Skeletal muscle satellite cell (primary cell): ENCODE data around the gene SIN3A.

Experiments
- H3K27me3 ChIP-seq: 2 replicates; pipeline ENCODE4 v1.7.0; 2013; ENCODE audit warnings: low read length; ENCODE audit not compliant: control insufficient read depth, insufficient read depth
- H3K36me3 ChIP-seq: 2 replicates; pipeline ENCODE4 v1.7.0; 2013; ENCODE audit warnings: mild to moderate bottlenecking, control low read depth, low read length; ENCODE audit not compliant: insufficient read depth
- H3K4me1 ChIP-seq: 2 replicates; pipeline ENCODE4 v1.7.0; 2013; ENCODE audit warnings: low read length; ENCODE audit not compliant: control insufficient read depth, insufficient read depth
- H3K4me2 ChIP-seq: 2 replicates; pipeline ENCODE4 v1.7.0; 2013; ENCODE audit warnings: mild to moderate bottlenecking, low read length
- H3K4me3 ChIP-seq: 2 replicates; pipeline ENCODE4 v1.7.0; 2013; ENCODE audit warnings: low read length
- H3K9ac ChIP-seq: 2 replicates; pipeline ENCODE4 v1.7.0; 2013; ENCODE audit warnings: mild to moderate bottlenecking, low read depth, low read length, moderate library complexity
- H3K9me3 ChIP-seq: replicated peaks from 2 replicates; pipeline ENCODE4 v1.7.0; 2013; ENCODE audit warnings: mild to moderate bottlenecking, control low read depth, low read length

SIN3A gene

DNA sequence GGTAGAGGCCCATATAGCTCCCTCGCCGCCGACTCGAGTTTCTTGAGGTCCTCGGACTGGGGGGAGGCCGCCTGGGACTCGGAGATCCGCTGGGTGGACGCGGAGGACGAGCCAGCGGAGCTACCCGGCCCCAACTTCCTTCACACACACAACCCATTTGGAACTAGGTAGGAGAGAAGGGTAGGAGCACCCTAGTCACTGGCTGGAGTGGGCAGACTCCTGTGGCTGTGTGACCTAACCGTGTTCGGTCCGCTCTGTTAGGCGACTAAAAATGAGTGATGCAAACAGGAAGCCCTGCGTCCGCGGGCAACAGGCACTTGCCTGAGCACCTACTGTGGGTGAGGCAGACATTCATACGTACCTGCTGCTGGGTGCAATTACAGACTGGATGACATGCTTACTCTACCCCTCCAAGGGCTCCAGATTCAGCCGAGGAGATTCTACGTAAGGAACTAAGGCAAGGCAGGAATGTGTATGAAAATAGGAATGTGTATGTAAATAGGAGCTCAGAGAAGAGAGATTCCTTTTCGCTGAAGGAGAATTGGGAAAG is 4.6 kb upstream of the SIN3A start:
- peak overlapping the region; percentile 95 for H3K9ac ChIP-seq
- H3K4me3 ChIP-seq = peak overlapping the region; percentile 96
- H3K27me3 ChIP-seq = no peaks in the 10 kb centered on the region
- peaks cover 25% of the 10 kb centered on the region for H3K4me1 ChIP-seq
- no peaks in the 10 kb centered on the region for H3K36me3 ChIP-seq
- H3K4me2 ChIP-seq = peak overlapping the region; percentile 99
- H3K9me3 ChIP-seq = no peaks in the 10 kb centered on the region

DNA sequence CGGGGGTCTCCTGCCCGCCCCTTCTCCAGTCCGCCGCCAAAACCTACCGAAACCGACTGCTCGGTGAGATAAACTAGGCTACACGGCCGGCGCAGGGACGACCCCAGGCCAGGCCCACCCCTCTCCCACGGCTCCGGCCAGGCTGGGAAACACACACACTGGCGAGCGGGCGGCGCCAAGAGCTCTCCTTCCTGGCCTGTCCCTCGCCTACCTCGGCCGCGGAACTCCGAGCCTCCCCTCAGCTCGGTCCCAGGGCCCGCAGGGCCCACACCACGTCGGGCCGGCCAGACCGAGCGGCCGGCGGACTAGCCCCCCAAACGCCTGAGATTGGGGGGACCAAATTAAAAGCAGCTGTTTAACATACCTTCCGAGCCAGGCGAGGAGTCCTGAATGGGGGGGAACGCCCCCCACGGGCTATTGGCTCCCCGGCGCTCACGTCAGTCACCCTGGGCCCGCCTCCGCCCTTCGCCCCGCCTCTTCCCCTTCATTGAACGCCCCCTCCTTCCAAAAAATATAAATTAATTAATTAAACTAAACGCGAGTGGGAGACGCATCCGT is 4.0 kb upstream of the SIN3A start:
- Histone ChIP-seq H3K4me1 (peaks cover 25% of the 10 kb centered on the region), H3K36me3 (no peaks in the 10 kb centered on the region), H3K4me3 (peak overlapping the region; percentile 96), H3K27me3 (no peaks in the 10 kb centered on the region), H3K4me2 (peak overlapping the region; percentile 99), H3K9me3 (no peaks in the 10 kb centered on the region), H3K9ac (peak overlapping the region; percentile 95)

DNA sequence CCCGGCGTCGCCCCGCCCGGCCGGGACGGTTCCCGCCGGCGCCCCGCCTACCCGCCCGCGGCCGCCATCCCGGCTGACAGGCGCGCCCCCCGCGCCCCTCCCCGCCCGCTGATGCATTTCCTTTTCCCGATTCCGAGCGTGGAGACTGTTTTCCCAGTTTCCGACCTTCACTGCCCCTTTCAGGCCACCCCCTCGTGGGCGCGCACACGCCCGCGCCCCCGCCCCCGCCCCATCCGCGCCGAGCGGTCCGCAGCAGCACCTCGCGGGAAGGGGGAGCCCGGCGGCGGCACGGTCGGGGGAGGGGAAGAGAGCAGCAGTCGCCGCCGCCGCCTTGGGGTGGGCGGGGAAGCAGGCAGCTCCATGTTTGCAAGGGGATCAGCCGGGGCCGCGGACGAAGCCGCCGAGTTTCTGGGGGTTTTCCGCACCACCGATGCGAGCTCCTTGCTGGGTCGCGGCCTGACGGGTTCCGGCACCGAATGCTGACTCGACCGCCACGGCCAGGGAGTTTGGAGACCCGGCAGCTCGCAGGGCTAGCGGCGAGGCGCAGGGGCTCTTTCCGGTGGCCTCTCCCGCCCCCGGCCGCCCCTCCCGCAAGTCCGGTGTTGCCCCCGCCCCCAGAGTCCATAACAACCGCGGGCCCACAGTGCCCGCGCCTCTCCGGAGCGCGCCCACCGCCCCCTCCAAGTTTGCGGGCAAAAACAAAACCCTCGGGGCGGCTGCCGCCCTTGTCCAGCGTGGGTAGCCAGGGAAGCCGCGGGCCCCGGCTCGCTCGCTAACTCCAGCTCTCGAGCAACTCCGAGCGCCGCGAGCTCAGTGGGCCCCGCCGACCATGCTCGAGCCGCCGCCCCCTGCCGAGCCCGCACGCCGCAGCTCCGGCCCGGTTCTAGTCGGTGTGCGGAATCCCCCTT is 3.2 kb upstream of the SIN3A start:
- Histone ChIP-seq H3K9ac (peak overlapping the region; percentile 95), H3K4me3 (peak overlapping the region; percentile 96), H3K4me2 (peak overlapping the region; percentile 99), H3K4me1 (peaks cover 28% of the 10 kb centered on the region), H3K9me3 (no peaks in the 10 kb centered on the region), H3K27me3 (no peaks in the 10 kb centered on the region), H3K36me3 (no peaks in the 10 kb centered on the region)

DNA sequence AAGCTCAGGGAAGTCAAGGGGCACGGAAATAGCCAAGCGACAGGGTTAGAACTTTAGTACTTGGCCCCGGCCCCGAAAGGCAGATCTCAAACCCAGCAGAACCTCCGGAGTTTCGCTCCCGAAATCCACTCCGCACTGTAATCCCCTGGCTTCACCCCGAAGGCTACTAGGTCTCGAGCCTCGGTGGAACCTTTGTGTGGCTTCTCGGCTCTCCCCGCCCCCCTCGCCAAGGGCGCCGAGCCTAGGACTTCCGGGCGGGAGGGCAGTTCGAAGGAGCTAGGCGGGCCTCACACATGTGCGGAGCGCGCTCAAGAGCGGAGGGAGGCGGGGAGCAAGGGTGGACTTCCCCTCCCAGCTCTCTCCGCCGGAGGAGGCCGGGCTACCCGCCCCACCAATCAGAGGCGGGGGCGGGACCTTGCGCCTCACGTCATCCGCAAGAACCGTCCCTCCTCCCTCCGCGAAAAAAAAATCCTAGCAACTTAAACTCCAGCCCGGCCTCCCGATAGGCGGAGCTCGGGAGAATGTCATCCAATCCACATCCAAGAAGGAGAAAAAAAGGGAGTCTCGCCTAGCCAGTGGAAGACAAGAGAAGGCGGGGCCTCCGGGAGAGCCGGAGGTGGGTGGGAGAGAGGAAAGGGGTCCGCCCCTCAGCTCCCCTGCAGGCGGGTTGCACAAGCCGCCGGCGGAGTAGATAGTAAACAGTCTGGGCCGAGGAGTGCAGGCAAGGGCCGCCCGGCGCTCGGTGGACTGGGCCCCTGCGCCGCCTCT is 2.4 kb upstream of the SIN3A start:
- Histone ChIP-seq H3K4me2 (peak overlapping the region; percentile 99), H3K9ac (peak overlapping the region; percentile 95), H3K4me1 (peaks cover 34% of the 10 kb centered on the region), H3K36me3 (no peaks in the 10 kb centered on the region), H3K4me3 (peak overlapping the region; percentile 96), H3K9me3 (no peaks in the 10 kb centered on the region), H3K27me3 (no peaks in the 10 kb centered on the region)

DNA sequence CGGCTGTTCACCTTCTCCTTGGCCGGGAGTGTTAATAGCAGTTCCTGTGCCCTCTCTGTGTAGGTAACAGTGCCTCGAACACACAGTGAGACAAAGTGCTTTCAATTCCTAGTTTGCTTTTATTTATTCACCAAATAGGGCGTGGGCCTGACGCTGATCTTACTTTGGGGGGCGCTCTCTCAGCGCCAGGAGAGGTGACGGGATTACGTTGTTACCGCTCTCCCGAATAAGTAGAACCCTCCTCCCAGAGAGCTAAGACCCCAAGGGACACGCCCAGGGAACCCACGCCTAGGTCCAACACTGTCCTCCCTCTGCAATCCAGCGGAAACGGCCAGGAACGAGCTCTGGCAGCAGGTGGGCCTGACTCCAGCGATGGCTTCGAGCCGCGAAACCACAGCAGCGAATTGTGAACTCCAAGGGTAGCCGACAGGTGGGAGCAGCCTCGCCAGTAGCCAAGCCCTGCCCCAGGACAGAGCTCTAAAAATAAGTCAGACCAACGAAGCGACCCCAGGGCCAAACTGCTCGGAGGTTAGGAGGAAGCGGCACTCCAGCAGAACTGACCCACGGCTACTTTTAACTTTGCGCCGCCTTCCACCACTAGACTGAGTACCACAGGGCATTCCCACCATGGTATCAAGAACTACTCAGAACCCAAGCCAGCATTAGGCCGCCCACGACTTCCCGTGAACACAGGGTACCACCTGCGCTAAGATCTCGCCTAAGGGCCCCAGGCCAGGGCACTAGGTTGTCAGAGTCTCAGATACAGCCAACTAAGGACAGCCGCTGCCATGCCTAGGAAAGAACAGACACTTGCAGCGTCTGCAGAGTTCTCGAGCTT is 1.6 kb upstream of the SIN3A start:
- Histone ChIP-seq H3K9ac (peak overlapping the region; percentile 87), H3K9me3 (no peaks in the 10 kb centered on the region), H3K27me3 (no peaks in the 10 kb centered on the region), H3K36me3 (no peaks in the 10 kb centered on the region), H3K4me2 (peak overlapping the region; percentile 93), H3K4me1 (peaks cover 34% of the 10 kb centered on the region), H3K4me3 (peak overlapping the region; percentile 78)

DNA sequence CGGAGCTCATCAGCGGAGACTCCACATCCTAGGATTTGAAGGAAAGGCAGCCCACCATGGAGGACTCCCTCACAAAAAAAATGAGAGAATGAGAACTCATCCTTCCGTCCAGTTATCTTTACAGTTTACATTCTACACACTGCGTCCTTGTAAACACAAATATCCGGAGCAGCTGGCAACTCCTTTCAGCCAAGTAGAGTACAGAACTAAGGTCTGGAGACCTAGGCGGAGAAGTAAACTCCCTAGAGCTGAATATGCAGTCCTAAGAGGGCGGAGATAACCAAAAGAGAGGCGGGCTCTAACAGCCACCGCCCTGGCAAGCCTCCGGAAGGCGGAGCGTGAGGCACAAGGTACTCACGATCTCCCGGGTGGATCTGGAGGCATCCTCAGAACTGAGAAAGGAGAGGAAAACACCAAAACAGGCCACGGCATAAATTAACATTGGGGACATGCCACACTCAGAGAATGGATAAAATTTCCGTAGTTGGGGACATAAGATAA is 924 bp upstream of the SIN3A start:
- H3K9ac ChIP-seq = peak overlapping the region; percentile 87
- H3K36me3 ChIP-seq = peaks cover 3% of the 10 kb centered on the region
- no peaks in the 10 kb centered on the region for H3K27me3 ChIP-seq
- H3K4me3 ChIP-seq = peak overlapping the region; percentile 78
- peaks cover 34% of the 10 kb centered on the region for H3K4me1 ChIP-seq
- H3K9me3 ChIP-seq = no peaks in the 10 kb centered on the region
- peak overlapping the region; percentile 93 for H3K4me2 ChIP-seq

DNA sequence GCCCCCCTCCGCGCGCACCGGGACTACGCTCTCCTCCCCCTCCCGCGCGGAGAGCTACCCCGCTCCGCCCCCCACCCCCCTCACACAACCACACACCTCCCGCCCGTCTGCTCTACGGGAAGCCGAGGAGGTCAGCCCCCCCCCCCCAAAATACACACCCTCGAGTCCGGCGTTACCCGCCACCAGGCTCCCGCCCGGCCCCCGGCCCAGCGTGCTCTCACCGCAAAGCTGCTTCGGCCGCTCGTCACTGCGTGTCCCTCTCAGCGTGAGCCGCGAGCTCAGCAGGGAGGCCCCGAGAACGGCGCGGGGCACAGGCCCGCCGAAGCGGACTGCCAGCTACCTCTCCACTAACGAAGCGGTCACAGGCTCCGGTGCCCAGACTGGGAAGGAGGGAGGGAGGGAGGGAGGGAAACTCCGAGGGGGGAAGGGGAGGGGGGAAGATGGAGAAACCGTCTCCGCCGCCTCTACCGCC is 252 bp downstream of the SIN3A start:
- Histone ChIP-seq H3K27me3 (no peaks in the 10 kb centered on the region), H3K9ac (peak overlapping the region; percentile 89), H3K4me2 (peak overlapping the region; percentile 80), H3K4me1 (peaks cover 26% of the 10 kb centered on the region), H3K4me3 (peak overlapping the region; percentile 99), H3K36me3 (peaks cover 5% of the 10 kb centered on the region), H3K9me3 (no peaks in the 10 kb centered on the region)

DNA sequence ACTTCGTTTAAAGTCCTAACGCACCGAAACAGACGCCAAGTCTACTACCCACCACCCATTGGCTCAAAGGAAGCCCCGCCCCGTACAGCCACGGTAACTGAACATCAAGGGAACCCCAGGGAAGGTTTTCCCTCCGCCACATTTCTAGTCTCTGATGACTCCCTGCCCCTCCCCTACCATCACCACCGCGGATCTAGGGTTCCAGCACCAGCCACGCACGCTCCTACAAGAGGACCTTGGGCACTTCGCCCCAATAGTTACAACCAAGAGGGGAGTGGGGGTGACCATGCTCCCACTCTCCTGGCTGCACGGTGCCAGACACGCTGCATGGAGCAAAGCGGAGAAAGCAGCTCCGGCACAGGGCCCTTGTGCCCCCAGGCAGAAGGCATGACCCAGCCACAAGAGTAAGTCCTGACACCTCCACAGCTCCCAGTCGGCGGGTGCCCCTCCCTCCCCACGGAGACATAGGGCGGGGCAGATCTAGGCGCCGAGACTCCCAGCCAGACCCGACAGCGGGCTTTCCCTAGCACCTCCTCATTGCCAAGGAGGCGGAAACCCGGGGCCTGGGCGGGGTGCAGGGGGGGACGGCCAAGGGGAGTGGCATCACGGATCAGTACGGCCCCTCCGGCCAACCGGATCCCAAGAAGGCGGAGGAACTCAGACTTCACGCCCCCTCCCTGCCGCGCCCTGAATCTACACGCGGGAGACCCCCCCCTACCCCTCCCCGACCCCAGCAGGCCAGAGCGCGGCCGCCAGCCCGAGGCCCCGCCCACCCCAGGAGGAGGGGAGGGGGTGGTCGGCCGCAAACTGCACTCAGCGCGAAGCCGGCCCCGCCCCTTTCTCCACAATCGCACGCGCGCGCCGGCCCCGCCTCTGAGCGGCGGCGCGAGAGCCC is 936 bp downstream of the SIN3A start:
- Histone ChIP-seq H3K4me3 (peak overlapping the region; percentile 99), H3K9ac (peak overlapping the region; percentile 79), H3K27me3 (no peaks in the 10 kb centered on the region), H3K4me1 (peaks cover 23% of the 10 kb centered on the region), H3K9me3 (no peaks in the 10 kb centered on the region), H3K4me2 (peak overlapping the region; percentile 100), H3K36me3 (peaks cover 5% of the 10 kb centered on the region)

DNA sequence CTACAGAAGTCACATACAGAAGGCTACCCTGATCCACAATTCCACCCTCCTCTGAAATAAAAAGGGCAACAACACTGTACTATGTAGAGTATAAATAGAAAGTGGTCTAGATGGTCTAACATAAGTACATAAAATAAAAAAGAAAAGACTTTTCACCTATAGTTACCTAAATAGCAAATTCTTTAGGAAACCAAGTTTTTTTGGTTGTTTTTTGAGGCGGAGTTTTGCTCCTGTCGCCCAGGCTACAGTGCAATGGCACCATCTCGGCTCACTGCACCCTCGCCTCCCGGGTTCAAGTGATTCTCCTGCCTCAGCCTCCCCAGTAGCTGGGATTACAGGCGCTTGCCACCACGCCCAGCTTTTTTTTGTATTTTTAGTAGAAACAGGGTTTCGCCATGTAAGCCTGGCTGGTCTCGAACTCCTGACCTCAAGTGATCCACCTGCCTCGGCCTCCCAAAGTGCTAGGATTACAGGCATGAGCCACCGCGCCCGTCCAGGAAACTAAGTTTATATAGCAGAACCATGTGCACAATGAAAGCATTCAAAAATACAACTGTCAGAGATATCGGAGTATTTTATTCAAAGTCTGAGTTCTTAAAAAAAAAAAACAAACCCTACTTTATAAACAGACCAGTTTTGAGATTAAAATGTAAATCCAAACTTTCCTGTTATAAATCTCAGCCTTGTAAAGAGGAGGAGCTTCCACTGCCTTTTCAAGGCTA is 1.7 kb downstream of the SIN3A start:
- H3K4me2 ChIP-seq = peak overlapping the region; percentile 100
- peaks cover 25% of the 10 kb centered on the region for H3K4me1 ChIP-seq
- H3K9ac ChIP-seq = peak overlapping the region; percentile 79

More for the DNA sequence above, 1.7 kb downstream of the SIN3A start:
- peaks cover 5% of the 10 kb centered on the region for H3K36me3 ChIP-seq
- no peaks in the 10 kb centered on the region for H3K27me3 ChIP-seq
- peak overlapping the region; percentile 99 for H3K4me3 ChIP-seq
- H3K9me3 ChIP-seq = no peaks in the 10 kb centered on the region
